GM12864 (cell line): ENCODE results near the gene PYGO1.
"Not testable (repeated sequence)": the region's sequence is repeated elsewhere in the genome, so short reads cannot be mapped to it uniquely, and the experiment has no call there.

ENCODE experiments used
- DNase-seq: peaks from one replicate; pipeline ENCODE4 v3.0.0-alpha.2; 2011; ENCODE audit warnings: low read depth
- H3K4me3 ChIP-seq: 2 replicates; pipeline ENCODE4 v1.5.1; 2011; ENCODE audit warnings: mild to moderate bottlenecking, low read depth, low read length, control low read depth
- TF ChIP-seq, protein P1 (sequence below): IDR thresholded peaks from 2 replicates; pipeline ENCODE4 v1.5.1; 2011; ENCODE audit warnings: low read depth, mild to moderate bottlenecking, moderate library complexity, low read length, control low read depth, inconsistent platforms; ENCODE audit errors: missing control alignments

The PYGO1 gene

DNA sequence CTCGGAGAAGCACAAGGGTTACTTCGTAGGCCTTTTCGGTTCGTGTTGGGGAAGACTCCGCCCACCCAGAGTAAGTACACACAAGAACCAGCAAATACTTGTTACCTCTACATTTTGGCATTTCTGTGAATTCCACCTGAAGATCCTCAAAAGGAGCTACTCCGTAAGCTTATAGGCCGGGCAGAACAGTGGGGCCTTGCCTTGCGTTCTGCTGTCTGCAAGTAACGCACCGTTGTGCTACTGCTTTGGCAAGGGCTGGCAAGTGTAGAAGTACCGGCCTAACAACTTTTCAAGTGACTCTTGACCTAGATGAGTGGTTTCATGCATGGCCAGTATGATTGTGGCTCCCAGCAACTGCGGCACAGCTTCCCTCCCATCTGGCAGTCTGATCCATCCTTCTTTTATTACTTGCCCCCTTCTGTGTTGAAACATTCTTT is 73.7 kb downstream of the PYGO1 start:
- TF ChIP-seq, protein P1, sequence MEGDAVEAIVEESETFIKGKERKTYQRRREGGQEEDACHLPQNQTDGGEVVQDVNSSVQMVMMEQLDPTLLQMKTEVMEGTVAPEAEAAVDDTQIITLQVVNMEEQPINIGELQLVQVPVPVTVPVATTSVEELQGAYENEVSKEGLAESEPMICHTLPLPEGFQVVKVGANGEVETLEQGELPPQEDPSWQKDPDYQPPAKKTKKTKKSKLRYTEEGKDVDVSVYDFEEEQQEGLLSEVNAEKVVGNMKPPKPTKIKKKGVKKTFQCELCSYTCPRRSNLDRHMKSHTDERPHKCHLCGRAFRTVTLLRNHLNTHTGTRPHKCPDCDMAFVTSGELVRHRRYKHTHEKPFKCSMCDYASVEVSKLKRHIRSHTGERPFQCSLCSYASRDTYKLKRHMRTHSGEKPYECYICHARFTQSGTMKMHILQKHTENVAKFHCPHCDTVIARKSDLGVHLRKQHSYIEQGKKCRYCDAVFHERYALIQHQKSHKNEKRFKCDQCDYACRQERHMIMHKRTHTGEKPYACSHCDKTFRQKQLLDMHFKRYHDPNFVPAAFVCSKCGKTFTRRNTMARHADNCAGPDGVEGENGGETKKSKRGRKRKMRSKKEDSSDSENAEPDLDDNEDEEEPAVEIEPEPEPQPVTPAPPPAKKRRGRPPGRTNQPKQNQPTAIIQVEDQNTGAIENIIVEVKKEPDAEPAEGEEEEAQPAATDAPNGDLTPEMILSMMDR, result no peak
- H3K4me3 ChIP-seq, result no peak overlapping the region
- DNase-seq, result no peak

DNA sequence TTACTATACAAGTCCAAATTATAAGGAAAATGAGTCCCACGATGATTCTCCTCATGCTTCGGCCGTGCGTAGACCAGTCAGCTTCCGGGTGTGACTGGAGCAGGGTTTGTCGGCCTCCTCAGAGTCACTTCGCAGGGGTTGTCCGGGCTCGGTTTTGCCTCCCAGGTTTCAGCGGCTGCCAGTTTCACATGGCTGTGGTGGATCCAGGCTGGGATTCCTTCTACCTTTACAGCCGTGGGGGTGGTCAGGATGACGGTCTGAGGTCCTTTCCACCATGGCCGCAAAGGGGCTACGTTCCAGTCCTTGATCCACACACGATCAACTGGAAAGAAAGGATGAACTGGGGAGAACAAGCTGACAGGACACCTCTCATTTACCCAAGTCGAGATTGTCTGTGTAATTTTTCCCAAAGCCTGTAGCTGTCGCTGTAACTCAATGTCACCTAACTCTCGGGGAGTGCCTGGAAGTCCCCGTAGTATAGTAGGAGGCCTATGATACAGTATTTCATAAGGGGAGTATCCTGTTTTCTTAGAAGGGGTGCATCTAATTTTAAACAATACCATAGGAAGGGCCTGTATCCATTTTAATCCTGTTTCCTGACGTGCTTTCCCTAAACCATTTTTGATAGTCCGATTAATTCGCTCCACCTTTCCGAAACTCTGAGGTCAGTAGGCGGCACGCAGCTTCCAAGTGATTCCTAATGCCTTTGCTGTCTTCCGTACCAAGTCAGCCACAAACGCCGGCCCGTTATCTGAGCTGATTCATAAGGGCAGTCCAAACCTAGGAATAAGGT is 74.3 kb downstream of the PYGO1 start:
- H3K4me3 ChIP-seq, result not testable (repeated sequence)
- TF ChIP-seq, protein P1, result peak; percentile 58
- peak; percentile 15 for DNase-seq

DNA sequence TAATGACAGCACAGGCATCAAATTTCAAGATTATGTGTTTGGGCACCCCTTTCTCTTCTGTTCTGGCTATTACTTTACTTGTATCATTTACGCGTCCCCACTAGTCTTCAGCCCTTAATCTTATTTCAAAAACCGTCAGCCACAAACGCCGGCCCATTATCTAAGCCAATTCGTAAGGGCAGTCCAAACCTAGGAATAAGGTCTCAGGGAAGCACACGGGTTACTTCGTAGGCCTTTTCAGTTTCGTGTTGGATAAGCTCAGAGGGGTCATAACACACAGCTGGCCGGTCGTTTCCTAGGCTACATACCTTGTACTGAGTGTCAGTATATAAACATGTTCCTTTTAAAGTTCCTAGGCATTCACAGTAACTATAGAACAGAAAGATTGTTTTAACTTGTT is 75.0 kb downstream of the PYGO1 start:
- no peak for DNase-seq
- H3K4me3 ChIP-seq, result no peak overlapping the region
- TF ChIP-seq, protein P1, result no peak

DNA sequence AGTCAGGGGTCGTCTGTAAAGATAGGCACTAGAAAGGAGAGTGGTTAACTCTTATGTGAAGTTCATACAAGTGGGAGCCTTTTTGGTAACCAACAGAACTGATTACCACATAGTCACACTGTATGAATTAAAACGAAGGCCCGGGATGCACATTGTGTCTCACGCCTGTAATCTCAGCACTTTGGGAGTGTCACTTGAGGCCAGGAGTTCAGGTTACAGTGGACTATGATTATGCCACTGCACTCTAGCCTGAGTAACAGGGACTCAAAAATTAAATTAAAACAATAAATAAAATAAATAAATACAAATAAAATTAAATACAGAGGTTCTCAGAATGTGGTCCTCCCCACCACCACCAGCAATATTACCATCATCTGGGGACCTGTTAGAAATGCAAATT is 80.6 kb downstream of the PYGO1 start:
- no peak for DNase-seq
- TF ChIP-seq, protein P1, result no peak
- H3K4me3 ChIP-seq, result no peak overlapping the region

DNA sequence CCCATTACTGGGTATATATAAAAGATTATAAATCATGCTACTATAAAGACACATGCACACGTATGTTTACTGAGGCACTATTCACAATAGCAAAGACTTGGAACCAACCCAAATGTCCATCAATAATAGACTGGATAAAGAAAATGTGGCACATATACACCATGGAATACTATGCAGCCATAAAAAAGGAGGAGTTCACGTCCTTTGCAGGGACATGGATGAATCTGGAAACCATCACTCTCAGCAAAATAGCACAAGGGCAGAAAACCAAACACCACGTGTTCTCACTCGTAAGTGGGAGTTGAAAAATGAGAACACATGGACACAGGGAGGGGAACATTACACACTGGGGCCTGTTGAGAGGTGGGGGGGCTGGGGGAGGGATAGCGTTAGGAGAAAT is 82.7 kb downstream of the PYGO1 start:
- H3K4me3 ChIP-seq, DNase-seq: not testable (repeated sequence)

DNA sequence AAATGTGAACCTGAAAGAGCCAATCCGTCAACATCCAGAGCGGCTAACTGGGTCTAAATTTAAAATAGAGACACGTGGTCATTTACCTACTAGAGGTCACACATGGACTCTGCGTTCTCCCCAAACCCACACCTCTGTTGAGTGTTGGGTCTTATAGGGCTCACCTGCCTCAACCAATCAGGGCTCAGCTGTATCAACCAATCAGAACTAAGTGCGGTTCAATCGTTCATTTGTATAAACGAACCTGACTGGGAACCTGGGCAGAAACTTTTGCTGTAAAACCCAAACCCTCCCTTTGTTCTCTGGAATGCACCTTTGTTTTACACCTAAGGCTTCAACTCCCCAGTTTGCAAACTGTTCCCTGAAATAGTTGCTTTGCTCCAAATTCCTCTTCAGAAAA is 89.0 kb downstream of the PYGO1 start:
- peak overlapping the region; percentile 64; the same call in 1 of the 2 replicates for H3K4me3 ChIP-seq
- no peak for DNase-seq
- TF ChIP-seq, protein P1, result no peak

DNA sequence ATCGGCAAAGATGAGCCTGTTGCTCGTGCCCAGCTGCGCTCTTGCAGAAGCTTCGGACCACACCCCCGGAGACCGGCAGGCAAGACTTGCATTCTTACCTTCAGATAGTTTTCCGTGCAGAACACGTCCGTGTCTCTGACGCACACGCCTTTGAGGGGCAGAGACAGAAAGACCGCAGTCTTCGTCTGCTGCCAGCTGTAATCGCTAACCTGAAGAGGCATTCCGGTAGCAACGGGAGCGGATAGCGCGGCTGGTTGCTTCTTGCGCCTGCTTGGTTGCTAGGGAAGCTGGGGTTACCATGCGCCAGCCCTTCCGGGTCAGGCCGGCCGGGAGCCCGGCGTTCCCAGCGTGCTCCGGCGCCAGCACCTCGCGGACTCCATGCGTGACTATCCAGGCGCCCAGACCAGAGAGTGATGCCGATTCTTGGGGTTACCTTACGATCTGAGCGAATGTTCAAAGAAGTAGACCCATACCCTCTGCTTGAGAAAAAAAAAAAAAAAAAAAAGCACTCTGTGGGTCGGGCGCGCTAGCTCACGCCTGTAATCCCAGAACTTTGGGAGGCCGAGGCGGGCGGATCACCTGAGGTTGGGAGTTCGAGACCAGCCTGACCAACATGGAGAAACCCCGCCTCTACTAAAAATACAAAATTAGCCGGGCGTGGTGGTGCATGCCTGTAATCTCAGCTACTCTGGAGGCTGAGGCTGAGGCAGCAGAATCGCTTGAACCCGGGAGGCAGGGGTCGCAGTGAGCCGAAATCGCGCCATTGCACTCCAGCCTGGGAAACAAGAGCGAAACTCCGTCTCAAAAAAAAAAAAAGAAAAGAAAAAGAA is 89.8 kb downstream of the PYGO1 start:
- H3K4me3 ChIP-seq, result peak overlapping the region; percentile 64
- peak; percentile 52 for DNase-seq

DNA sequence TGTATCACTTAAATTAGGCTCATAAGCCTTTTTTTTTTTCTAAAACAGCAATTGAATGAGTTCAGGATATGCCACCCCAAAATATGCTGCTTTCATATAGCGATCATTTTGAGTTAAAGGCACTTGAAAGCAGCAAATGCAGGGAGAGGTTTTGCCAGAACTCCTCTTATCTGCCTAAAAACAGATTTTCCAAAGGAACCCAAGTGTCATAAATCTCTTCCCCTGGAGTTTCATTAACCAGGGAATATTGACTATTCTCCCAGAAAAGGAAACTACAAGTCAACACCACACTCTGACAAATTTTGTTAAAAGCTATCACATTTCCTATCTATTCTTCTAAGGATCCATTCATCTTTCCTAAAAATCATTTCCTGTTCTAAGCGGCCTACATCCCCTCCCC is 91.4 kb downstream of the PYGO1 start:
- DNase-seq, result no peak
- H3K4me3 ChIP-seq, result no peak overlapping the region
- TF ChIP-seq, protein P1, result no peak
